CD14-positive monocyte (primary cell): ENCODE results near the gene ENPP6. TPM values are rescaled to one million over a fixed set of nuclear protein-coding genes. Genes with fewer than 3 reads are reported as not detected.

Source experiments
- DNase-seq, 3 donors: peaks; one replicate each; pipeline ENCODE4 v3.0.0-alpha.2; 2011 to 2022
- H2AFZ ChIP-seq: 2 replicates; pipeline ENCODE4 v1.6.0; 2012; ENCODE audit warnings: mild to moderate bottlenecking, low read depth, low read length, inconsistent platforms; ENCODE audit not compliant: insufficient read depth, poor library complexity, severe bottlenecking
- H3K27ac ChIP-seq, 2 donors: 1 replicate in 1 of 2; 2 replicates in 1 of 2; pipeline ENCODE4 v1.5.1; 2012 to 2013; ENCODE audit warnings: low read length in 2 of 2, control low read depth in 1 of 2, inconsistent platforms in 1 of 2, low read depth in 1 of 2, mild to moderate bottlenecking in 1 of 2
- H3K27me3 ChIP-seq, 2 donors: one replicate each; pipeline versions ENCODE4 v1.6.0 to v1.6.1; 2011 to 2013; ENCODE audit warnings: low read length in 2 of 2; ENCODE audit not compliant: control insufficient read depth in 2 of 2, insufficient read depth in 2 of 2
- H3K36me3 ChIP-seq, 2 donors: replicated peaks in 1 of 2; 1 replicate in 1 of 2; 2 replicates in 1 of 2; pipeline versions ENCODE4 v1.5.1 to v1.6.1; 2012 to 2013; ENCODE audit warnings: low read length in 2 of 2, control low read depth in 1 of 2, inconsistent platforms in 1 of 2, mild to moderate bottlenecking in 1 of 2; ENCODE audit not compliant: insufficient read depth in 2 of 2, control insufficient read depth in 1 of 2
- H3K4me1 ChIP-seq, 2 donors: 1 replicate in 1 of 2; 2 replicates in 1 of 2; pipeline versions ENCODE4 v1.5.1 to v1.6.1; 2012 to 2013; ENCODE audit warnings: low read length in 2 of 2, control low read depth in 1 of 2, inconsistent platforms in 1 of 2, mild to moderate bottlenecking in 1 of 2, moderate library complexity in 1 of 2; ENCODE audit not compliant: insufficient read depth in 2 of 2, control insufficient read depth in 1 of 2
- H3K4me2 ChIP-seq: replicated peaks from 2 replicates; pipeline ENCODE3; 2012; ENCODE audit warnings: low read length, moderate library complexity, mild to moderate bottlenecking; ENCODE audit not compliant: poor library complexity, severe bottlenecking; ENCODE audit errors: extremely low read depth
- H3K4me3 ChIP-seq, 3 experiments: fragments of 200-600 bp in 1 of 3; sonication (generic) in 1 of 3; replicated peaks in 1 of 3; 1 replicate in 2 of 3; 2 replicates in 1 of 3; pipeline ENCODE4 v1.5.1; 2011 to 2013; ENCODE audit warnings: low read length in 3 of 3, mild to moderate bottlenecking in 3 of 3, control low read depth in 2 of 3, low read depth in 2 of 3, inconsistent platforms in 1 of 3, moderate library complexity in 1 of 3
- H3K79me2 ChIP-seq: 2 replicates; pipeline ENCODE4 v1.6.0; 2012; ENCODE audit warnings: mild to moderate bottlenecking, control low read depth, inconsistent platforms, low read length, moderate library complexity; ENCODE audit not compliant: insufficient read depth
- H3K9ac ChIP-seq: 2 replicates; pipeline ENCODE4 v1.6.0; 2017; ENCODE audit warnings: low read length, mild to moderate bottlenecking; ENCODE audit not compliant: insufficient read depth, poor library complexity, severe bottlenecking
- H3K9me3 ChIP-seq, 2 donors: replicated peaks in 1 of 2; 1 replicate in 1 of 2; 2 replicates in 1 of 2; pipeline versions ENCODE4 v1.5.1 to v1.6.1; 2012 to 2013; ENCODE audit warnings: low read length in 2 of 2, control low read depth in 1 of 2; ENCODE audit not compliant: control insufficient read depth in 1 of 2, insufficient read depth in 1 of 2
- H4K20me1 ChIP-seq: 2 replicates; pipeline ENCODE4 v1.6.0; 2012; ENCODE audit warnings: mild to moderate bottlenecking, low read length, control low read depth, moderate library complexity; ENCODE audit not compliant: insufficient read depth
- H3K27ac Mint-ChIP-seq, 7 donors: one replicate each; pipeline ENCODE4 v1.8.0; 2020; ENCODE audit warnings: mild to moderate bottlenecking in 7 of 7, mixed read lengths in 7 of 7, moderate library complexity in 6 of 7, inconsistent platforms in 2 of 7
- H3K27me3 Mint-ChIP-seq, 3 donors: one replicate each; pipeline ENCODE4 v1.8.0; 2021 to 2022; ENCODE audit warnings: low read depth in 3 of 3, mild to moderate bottlenecking in 3 of 3, mixed read lengths in 3 of 3, moderate library complexity in 3 of 3, inconsistent platforms in 1 of 3
- H3K36me3 Mint-ChIP-seq, 2 donors: one replicate each; pipeline ENCODE4 v1.8.0; 2020; ENCODE audit warnings: mixed read lengths in 2 of 2, inconsistent platforms in 1 of 2, mild to moderate bottlenecking in 1 of 2
- H3K4me1 Mint-ChIP-seq: one replicate; pipeline ENCODE4 v1.8.0; 2020; ENCODE audit warnings: mild to moderate bottlenecking, mixed read lengths
- H3K4me3 Mint-ChIP-seq, 2 donors: one replicate each; pipeline ENCODE4 v1.8.0; 2020; ENCODE audit warnings: mild to moderate bottlenecking in 2 of 2, mixed read lengths in 2 of 2, moderate library complexity in 1 of 2
- H3K9me3 Mint-ChIP-seq, 7 donors: one replicate each; pipeline ENCODE4 v1.8.0; 2020 to 2022; ENCODE audit warnings: mixed read lengths in 7 of 7, mild to moderate bottlenecking in 6 of 7, moderate library complexity in 6 of 7, inconsistent platforms in 2 of 7
- WGBS: methylation state at CpG from one replicate; pipeline ENCODE4 v1.1.5; 2013; ENCODE audit warnings: missing lambda C conversion rate; ENCODE audit not compliant: insufficient coverage; 5-methylcytosine and 5-hydroxymethylcytosine counted together
- intact Hi-C, 2 donors: fragments of 100-400 bp; cut with micrococcal nuclease; formaldehyde crosslinking; loops; one replicate each; pipeline versions ENCODE4 v1.15.0 to v1.15.1; 2023
- polyA plus RNA-seq, 3 donors: library from polyadenylated mRNA; depleted of rRNA in 1 of 3; unstranded in 2 of 3; stranded (reverse) in 1 of 3; fragments of 300-500 nt in 2 of 3; fragments of >200 nt in 1 of 3; fragmentation: Illumina TruSeq in 2 of 3; gene quantifications; 1 replicate in 2 of 3; 2 replicates in 1 of 3; pipeline ENCODE4 v1.2.3, GENCODE V29; 2012 to 2021
- TF ChIP-seq, protein P1 (sequence below): fragments of 200-600 bp; IDR thresholded peaks from one replicate; pipeline ENCODE4 v1.8.0; 2022; ENCODE audit warnings: antibody characterized with exemption, mild to moderate bottlenecking

The ENPP6 gene
- polyA plus RNA-seq, 3 donors, result 0.05 TPM; not detected in 2

DNA sequence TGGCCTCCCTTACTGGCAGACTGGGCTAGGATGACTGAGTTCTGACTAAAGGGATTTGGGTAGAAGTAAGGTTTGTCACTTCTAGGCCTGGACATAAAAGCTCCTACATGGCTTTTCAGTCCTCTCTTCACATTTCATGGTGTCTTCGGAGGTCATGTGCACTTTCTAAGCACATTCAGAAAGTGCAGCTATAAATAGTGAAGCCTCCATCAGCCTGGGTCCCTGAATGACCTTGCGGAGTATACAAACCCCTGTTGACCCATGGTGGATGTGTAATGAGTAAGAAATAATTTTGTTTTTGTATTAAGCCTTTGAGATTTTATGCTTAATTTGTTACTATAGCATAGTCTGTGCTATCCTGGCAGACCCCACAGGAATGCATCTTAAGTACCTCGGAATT, 158.6 kb downstream of the ENPP6 start:
- no peak overlapping the region for H2AFZ ChIP-seq
- TF ChIP-seq, protein P1, sequence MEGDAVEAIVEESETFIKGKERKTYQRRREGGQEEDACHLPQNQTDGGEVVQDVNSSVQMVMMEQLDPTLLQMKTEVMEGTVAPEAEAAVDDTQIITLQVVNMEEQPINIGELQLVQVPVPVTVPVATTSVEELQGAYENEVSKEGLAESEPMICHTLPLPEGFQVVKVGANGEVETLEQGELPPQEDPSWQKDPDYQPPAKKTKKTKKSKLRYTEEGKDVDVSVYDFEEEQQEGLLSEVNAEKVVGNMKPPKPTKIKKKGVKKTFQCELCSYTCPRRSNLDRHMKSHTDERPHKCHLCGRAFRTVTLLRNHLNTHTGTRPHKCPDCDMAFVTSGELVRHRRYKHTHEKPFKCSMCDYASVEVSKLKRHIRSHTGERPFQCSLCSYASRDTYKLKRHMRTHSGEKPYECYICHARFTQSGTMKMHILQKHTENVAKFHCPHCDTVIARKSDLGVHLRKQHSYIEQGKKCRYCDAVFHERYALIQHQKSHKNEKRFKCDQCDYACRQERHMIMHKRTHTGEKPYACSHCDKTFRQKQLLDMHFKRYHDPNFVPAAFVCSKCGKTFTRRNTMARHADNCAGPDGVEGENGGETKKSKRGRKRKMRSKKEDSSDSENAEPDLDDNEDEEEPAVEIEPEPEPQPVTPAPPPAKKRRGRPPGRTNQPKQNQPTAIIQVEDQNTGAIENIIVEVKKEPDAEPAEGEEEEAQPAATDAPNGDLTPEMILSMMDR, result no peak
- H3K79me2 ChIP-seq, result no peaks in the 10 kb centered on the region
- Mint-ChIP-seq H3K4me1 (no peaks in the 10 kb centered on the region), H3K27ac (no peak overlapping the region), H3K9me3 (peaks cover 0 to 6% (median 2%) of the 10 kb centered on the region in 7 donors), H3K27me3 (peaks cover 0 to 4% (median 2%) of the 10 kb centered on the region in 3 donors), H3K4me3 (no peak overlapping the region), H3K36me3 (no peaks in the 10 kb centered on the region)
- intact Hi-C loops, result no loop called here
- H3K36me3 ChIP-seq, result no peaks in the 10 kb centered on the region
- WGBS, result 100% methylated on average over 2 of the region's 3 CpGs
- DNase-seq, result no peak
- H3K27me3 ChIP-seq, result no peaks in the 10 kb centered on the region
- H3K27ac ChIP-seq, result no peak overlapping the region
- no peaks in the 10 kb centered on the region for H3K9me3 ChIP-seq
- H3K4me2 ChIP-seq, result no peak overlapping the region
- H4K20me1 ChIP-seq, result no peaks in the 10 kb centered on the region
- no peak overlapping the region for H3K9ac ChIP-seq
- H3K4me1 ChIP-seq, result no peaks in the 10 kb centered on the region
- H3K4me3 ChIP-seq, result no peak overlapping the region

DNA sequence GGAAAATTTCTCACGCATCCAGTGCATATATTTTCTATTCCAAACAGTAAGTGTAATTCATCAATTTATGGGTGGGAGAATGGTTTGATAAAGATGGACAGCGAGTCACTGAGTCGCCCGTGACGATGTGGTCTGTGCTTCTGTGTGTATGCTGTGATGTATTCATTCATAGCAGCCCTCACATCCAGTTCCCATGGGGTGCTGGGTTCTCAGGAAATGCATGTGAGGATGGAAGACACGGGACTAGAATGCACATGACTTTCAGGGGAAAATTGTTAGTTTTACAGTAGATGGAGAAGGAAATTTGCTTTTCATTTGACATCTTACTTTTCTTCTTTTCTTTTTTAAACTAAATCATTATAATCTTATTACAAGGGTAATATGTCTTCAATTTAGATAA, 159.6 kb downstream of the ENPP6 start:
- no peak overlapping the region for H3K4me3 Mint-ChIP-seq
- no peak overlapping the region for H3K9ac ChIP-seq
- H4K20me1 ChIP-seq, result no peaks in the 10 kb centered on the region
- H3K4me1 ChIP-seq, result no peaks in the 10 kb centered on the region
- no peak overlapping the region for H2AFZ ChIP-seq
- H3K36me3 Mint-ChIP-seq, result no peaks in the 10 kb centered on the region
- WGBS, result no CpG with 5 or more reads among the region's 6 CpGs
- H3K4me2 ChIP-seq, result no peak overlapping the region
- no peaks in the 10 kb centered on the region for H3K4me1 Mint-ChIP-seq
- H3K9me3 Mint-ChIP-seq, result peaks cover 0 to 10% (median 2%) of the 10 kb centered on the region in 7 donors
- TF ChIP-seq, protein P1, result no peak
- DNase-seq, result no peak
- no peaks in the 10 kb centered on the region for H3K27me3 ChIP-seq
- peaks cover 0 to 4% (median 2%) of the 10 kb centered on the region in 3 donors for H3K27me3 Mint-ChIP-seq
- no peak overlapping the region for H3K4me3 ChIP-seq
- no peak overlapping the region for H3K27ac ChIP-seq
- no peak overlapping the region for H3K27ac Mint-ChIP-seq
- intact Hi-C loops, result no loop called here
- peaks cover 0 to under 1% of the 10 kb centered on the region in 2 donors for H3K9me3 ChIP-seq
- no peaks in the 10 kb centered on the region for H3K79me2 ChIP-seq
- H3K36me3 ChIP-seq, result no peaks in the 10 kb centered on the region
